C1 segment of cervical spinal cord (tissue), 14 donors: Measurements from ENCODE around the gene PAQR9.

Source experiments
- DNase-seq, 14 donors: peaks; one replicate each; lab custom pipeline; 2025; lab: John Stamatoyannopoulos, UW

The PAQR9 gene

DNA sequence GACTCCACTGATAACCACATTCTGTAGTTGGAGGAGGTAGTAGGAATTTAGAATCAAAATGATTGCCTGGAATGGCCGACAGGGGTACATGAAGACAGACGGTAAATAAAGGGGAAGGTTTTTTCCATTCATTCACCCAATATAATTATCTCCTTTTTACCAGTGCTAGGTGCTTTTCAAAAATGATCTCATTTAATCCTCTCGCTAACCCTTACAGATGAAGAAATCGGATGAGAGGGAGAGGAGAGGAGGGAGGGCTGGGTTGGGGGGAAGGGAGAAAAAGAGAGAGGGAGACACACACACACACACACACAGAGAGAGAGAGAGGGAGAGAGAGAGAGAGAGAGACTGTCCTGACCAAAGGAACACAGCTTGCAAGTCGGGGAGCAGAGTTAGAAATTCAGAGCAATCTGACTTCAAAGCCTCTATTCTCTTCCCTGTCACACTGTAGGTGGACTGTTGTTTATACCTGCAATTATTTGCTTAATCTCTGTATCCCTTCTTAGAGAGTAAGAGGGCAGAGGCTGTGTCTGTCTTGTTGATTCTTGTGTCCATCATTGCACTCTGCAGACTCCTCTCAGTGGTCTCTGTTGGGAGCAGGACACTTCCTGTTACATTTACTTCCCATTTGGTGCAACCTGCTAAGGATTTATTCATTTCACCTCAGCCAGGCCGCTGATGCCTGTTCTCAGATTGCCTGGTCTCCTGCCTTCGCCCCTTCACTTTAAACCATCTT, 18.7 kb upstream of the PAQR9 start:
- no peak for DNase-seq

DNA sequence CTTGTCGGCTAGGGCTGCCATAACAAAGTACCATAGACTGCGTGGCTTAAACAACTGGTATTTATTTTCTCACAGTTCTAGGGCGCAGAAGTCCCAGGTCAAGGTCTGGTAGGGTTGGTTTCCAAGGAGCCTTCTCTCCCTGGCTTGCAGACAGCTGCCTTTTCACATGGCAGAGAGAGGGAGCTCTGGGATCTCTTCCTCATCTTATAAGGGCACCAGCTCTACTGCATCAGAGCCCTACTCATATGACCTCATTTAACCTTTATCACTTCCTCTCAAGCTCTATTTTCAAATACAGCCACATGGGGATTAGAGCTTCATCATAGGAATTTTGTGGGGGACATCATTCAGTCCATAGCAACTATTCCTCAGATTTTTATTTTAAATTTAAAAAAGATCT, 17.6 kb upstream of the PAQR9 start:
- no peak for DNase-seq

DNA sequence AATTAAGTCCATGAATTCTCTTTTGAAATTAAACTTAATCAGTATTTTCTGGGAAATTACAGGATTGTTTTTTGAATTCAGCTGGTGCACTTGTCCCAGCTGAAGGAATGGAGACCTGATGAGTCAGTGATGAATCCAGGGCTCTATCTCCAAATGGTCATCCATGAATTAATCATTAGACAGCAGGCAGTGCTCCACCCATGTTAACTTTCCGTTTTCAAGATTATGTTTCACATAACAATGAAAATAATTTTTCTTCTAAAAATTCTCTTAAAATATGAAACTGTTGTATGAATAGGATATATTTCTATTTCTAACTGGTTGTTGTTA, 13.9 kb upstream of the PAQR9 start:
- no peak for DNase-seq

DNA sequence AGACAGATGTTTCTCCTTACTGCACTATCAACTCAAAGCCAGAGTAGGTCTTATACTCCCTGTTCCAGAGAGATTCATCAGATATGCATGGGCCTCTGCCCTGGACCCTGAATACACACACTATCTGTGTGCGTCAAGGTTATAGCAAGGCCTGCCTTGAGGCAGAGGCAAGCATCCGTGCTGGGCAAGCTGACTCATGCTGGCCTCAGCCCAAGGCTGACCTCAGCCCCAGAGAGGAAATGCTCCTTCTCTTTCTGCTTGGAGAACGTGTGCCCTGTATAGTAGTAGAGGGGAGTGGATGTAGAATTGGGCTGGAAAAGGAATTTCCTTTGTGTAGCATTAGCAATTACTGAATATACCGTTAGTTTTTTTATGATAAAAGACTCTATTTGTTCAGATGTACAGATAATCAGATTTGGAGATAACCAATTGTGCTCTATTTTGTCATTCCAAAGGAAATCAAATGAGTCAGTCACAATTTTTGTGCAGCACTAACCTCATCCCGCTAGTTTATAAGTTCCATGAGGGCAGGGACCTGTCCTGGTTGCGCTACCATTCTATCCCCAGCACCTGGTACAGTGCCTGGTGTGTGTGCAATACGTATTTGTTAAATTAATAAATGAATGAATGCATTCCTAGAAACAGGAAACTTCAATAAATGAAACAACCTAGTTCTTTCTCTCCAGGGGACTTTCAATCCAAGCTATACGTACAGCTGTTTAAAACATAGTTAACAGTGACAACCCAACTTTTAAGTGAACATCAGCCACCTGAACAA, 13.3 kb upstream of the PAQR9 start:
- DNase-seq: peak in 8 of 14 donors; percentile 7 to 74 (median 34)

DNA sequence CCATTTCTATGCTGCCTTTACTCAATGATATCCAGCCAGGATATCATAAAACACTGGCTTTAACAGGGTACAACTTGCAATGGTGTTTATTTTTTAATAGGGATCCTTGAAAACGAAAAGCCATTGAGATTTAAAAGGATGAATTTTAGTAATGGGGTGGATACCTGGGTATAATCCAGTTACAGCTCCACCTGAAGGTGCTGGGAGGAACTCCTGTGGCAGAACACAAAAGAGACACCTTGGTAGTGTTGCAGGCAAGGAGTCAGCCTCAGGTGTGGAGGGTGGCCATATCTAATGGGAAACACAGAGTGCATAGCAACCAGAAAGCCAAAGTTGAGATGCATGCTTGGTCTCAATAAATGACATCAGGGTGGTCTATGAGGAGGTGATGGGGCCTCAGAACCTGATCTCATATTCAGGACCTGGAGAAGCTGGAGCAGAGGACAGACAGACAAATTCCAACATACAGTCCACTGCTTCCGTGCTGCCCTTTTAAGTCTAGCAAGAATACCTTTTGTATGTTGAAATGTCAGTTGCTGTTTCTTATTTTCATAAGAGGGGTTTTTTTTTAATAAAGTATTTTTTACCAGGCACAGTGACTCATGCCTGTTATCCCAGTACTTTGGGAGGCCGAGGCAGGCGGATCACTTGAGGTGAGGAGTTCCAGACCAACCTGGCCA, 12.0 kb upstream of the PAQR9 start:
- DNase-seq: no peak

DNA sequence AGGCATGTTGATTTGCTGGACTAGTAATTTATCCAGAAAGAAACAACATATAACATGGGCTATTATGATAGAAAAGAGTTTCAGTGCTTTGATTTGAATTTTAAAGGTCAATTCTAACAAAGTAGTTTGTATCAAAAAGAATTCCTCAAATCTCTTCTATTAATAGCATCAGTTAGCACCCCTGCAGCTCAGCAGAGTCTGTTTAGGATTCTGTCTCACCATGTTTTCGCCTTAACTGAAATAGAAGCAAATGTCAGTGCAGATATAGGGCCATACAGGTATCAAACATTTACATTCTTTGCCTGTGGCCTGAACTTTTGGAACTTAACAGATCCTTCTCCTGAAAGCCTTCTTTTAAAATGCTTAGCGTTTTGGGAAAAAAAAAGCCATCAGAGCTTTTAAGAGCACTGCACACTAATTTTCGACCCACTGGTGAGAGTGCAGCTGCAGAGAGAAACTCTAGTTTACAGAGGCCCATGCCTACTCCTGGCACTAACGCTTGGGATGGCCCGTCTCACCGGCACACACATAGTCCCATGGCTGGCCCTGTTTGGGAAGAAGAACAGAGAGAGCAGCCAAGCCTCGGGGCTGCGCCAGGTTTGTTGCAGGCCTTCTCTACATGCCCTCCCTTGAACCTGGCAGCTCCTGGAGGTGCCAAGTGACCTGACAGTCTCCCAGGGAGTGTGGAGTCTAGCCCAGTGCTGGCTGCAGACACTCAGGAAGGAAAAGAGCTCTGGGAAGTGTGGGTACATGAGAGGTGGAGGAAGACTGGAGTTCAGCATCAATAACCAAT, 9.9 kb upstream of the PAQR9 start:
- peak in 10 of 14 donors; percentile 4 to 90 (median 50) for DNase-seq

DNA sequence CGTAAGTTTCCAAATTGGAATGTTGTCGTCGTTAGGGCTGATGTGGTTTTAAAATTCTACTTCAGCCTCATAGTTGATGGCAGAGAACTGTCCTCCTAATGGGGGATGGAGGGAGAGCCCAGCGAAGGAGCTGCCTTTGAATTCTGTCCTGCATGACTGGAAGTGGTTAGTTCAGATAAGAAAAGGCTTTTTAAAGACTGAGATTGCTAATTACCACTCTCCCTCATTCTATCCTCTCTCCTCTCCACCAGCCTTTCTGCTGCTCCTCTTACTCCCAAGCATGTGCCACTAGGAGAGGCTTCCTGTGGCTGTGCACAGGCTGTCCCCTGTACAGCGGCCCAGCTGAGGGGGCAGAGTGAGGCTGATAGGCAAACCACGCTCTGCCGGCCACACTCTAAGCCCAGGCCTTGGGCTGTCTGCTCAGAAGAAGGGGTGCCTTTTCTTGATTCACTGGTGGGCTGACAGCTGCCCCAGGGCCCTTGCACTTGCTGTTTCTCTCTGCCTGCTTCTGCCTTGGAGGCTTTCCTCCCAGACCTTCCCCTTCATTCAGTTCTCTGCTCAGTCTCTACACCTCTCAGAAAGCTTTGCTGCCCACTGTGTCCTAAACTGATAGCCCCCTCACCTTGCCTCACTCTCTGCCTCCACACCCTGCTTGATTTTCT, 8.7 kb upstream of the PAQR9 start:
- DNase-seq: no peak

DNA sequence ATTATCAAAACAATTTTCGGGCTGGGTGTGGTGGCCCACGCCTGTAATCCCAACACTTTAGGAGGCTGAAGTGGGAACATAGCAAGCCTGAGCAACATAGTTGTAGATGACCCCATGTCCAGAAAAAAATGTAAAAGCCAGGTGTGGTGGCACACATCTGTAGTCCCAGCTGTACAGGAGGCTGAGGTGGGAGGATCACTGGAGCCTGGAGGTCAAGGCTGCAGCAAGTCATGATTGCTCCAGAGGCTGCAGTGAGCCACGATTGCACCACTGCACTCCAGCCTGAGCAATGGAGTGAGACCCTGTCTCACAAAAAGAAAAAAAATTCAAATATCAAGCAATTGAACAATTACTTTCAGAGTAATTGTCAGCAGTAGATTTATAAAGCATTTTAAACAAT, 8.0 kb upstream of the PAQR9 start:
- no peak for DNase-seq

DNA sequence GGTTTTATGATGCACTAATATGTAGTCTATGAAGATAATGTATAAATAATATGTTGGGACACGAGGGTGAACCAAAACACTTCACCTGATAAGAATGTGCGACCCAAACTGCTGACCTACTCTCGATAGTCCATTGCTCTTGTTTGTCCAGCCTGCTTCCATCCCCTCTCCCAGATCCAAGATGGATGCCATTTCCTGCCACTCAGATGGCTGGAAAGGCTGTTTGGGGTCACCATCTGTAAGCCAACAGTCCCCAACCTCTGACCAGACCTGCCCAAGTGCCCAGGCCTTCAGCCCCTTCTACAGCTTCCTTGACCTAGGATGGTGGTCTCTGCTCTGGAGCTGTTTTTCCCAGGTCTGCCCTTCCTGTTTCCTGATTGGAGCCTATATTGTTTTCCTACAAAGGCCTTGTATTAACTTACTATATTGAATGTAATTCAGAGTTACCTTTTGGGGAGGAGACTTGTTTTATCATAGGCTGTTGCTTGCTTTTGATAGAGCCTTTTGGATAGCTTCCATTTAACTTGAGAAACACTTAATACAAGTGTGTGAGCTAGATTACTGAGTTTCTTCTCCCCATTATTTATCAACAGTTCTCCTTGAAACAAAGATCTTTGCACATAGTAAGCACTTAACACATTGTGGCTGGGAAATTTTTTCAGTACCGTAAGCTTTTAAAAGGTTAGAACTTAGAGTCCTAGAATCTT, 5.0 kb upstream of the PAQR9 start:
- no peak for DNase-seq

DNA sequence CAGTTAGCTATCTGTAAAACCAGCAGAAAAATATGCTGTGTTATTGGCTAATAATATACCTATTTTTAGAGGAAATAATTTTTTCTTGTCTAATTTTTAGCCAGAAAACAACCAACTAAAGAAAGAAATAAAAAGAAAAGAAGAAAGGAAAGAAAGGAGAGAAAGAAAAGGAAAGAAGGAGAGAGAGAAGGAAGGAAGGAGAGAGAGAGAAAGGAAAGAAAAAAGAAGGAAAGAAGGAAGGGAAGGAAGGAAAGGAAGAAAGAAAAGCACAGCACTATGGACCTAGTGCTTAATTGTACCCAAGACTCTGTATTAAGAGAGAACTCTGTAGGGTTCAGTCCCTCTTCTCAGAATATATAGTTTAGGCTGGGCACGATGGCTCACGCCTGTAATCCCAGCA, 3.3 kb upstream of the PAQR9 start:
- DNase-seq: no peak

DNA sequence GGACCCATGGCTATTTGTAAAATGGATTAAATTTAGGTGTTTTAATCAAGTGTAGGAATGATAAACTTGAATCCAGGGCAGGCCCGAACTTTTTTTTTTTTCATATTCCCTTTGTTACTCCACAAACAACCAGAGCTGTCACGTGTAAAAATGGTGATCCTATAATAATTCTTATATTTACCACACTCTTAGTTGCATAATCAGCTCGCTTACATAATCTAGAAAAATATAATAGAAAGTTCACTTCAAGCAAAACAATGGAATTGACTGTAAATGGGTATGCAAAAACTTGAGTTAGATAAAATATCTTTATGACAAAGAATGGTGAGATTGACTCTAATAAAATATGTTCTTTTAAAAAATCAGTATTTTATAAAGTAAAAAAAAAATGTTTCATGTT, 2.1 kb upstream of the PAQR9 start:
- no peak for DNase-seq

DNA sequence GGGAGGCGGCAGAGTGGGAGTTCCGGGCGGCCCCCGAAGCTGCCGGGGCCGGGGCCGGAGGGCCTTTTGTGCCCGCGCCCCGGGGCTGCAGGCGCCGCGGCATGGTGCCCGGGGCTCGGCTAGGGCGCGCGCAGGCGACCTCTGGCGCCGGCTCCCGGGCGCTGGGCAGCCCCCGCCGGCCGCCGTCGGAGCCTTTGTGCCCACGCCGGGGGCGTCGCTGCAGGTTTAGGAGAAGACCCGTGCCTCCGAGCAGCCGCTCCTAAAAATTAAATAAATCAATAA, 299 bp downstream of the PAQR9 start:
- no peak for DNase-seq

DNA sequence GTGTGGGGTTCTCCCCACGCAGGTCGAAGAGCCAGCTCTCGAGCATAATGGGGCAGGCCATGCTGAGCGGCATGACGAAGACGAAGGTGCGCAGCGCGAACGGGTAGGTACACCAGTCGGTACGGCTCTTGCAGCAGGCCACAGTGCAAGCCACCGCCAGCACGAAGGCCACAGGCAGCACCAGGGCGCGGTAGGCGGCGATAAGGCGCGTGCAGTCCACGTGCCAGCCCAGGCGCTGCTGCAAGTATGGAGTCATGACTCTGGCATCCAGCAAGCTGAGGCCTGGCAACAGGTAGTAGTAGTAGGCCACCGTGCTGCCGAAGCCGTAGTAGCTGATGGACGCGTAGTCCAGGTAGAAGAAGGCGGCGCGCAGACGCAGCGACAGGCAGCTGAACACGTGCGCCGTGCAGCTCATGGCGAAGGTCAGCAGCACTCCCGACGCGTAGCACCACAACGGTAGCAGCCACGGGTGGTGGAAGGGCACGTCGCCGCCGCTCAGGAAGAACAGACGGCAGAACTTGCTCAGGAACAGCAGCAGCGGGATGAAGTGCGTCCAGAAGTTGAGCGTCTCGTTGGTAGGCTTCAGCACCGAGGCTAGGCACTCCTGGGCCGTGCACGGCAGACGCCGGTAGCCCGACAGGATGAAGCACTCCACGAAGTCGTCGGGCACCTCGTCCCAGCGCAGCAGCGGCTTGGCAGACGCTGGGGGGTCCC, 797 bp downstream of the PAQR9 start:
- DNase-seq: no peak

DNA sequence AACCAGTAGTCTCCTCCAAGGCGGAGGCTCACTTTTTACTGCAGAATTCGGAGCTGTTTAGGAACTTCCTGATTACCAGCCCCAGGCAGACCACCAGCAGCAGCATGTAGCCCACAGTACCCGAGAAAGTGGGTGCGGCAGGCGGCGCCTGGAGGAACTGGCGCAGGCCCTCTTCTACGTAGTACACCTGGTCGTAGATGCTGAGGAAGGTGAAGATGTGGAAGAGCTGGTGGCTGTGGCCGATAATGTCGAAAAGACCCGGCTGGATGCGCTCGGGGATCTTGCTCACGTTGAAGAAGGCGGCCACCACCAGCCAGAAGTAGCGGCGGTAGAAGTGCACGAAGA, 1.3 kb downstream of the PAQR9 start:
- no peak for DNase-seq

DNA sequence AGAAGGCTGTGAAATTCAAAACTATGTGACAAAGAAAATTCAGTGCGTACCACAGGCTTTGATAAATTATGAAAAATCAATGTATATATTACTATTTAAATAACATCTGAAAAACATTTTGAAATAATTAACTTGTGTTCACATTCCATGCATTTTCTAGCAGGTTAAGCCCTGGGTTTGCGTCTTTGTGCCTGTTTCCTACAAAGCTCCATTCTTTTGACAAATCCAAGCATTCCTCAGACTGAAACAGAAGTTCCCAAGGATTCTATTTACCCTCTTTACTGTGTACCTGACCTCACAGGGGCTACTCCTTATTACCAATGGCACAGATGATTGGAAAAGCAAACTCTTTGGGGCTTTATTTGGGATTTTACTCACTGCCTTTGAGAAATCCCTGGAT, 1.9 kb downstream of the PAQR9 start:
- no peak for DNase-seq

DNA sequence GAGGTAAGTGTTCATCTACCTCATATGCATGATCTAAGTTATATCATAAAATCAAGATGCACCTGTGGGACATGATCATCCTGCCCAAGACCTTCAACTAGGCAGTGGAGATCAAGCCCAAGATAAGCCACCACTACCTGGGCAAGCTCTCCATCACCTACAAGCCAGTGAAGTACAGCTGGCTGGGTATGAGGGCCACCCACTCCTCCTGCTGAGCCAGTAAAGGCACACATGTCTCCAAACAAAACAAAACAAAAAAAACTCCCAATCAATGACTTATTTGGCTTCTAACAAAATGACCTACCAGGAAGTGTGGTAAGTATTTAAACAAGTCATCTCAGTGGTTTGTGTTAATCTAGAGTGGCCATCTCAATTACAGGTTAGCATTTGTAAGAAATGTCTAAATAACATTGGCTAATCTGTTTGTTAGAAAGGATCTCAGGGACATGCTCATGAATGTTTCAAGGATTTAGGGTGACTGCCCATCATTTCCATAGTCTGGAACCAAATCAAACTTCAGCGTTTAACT, 3.1 kb downstream of the PAQR9 start:
- DNase-seq: no peak

DNA sequence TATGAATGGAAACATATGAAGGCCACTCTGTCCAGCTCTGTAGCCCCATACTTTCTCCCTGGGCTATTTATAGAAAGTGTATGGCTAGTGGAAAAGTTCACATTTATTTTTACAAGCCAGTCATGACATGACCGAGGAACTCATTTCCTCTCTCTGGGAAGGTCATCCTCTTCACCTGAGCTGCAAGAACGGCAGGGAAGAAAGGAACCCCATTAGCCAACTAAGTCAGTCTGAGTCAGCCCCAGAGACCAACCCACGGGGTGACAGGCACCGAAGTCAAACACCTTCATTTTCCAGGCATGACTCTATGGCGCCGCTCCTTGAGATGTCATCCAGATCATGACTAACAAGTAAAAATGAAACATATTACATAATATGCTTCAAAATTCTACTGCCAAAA, 4.8 kb downstream of the PAQR9 start:
- DNase-seq: no peak

DNA sequence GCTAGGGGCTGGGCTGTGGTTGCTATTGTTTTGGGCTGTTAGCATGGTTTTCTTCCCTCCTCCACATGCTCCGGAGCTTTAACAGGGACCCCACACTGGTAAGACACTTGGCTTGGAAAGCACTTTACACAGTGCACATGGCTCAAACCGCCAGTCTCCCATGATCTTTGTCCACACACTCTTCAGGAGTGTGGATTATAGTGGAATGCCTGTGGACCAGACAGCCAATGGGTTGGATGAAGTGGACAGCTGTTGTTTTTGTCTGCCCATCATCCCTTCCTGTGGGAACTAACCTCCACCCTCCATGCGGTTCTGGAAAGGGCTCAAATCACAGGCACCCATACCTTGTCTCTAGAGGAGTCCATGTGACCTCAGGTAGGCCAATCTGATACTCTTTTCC, 10.0 kb downstream of the PAQR9 start:
- DNase-seq: no peak

DNA sequence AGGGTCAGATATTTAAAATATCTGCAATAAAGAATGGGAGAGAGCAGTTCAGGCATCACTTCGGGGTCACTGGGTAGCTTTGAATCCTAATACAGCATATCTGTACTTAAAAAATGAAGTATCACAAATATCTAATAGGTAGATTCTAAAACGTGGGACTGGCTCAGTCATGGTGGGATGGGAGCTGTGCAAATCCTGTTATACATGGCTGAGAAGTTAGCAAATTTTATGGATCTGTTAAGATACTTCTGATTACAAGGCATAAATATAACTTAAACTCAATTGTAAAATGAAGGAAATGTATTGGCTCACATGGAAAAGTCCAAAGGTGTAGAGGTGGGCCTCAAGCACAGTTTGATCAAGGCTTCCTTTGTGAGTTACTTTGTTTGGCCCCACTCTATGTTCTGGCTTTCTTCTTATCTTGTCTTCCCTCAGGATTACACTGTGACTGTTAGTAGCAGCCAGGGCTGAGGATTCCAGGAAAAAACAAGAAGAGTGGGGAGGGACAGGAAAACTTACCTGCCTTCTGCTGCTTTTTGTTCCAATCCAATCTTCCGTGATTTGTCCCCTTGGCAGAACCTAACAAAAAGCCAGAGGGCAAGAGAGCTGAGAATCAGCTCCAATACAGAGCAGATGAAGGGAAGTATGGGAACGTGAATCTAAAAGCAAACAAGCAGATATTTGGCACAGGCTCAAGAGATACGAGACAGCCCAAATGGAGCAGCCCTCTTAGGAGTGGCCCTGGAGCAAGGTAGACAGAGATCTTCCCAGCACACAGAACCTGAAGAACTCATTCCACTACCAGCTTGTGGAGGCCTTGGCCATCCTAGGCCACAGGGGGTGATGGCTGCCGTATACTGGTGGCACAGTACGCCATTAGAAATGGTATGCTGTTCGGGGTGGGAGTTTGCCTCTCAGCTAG, 10.9 kb downstream of the PAQR9 start:
- DNase-seq: no peak
